HTR-8/SVneo (cell line): Measurements from ENCODE around the gene STARD3.
"Not testable (repeated sequence)": the region's sequence is repeated elsewhere in the genome, so short reads cannot be mapped to it uniquely, and the experiment has no call there.

Experiments used
- DNase-seq: peaks from one replicate; pipeline ENCODE4 v3.0.0; 2011; ENCODE audit warnings: low spot score, mixed read lengths; ENCODE audit not compliant: insufficient read length
- FAIRE-seq: peaks from 2 replicates; lab custom pipeline; 2011; peaks lifted over from hg19 to GRCh38; lab: Jason Lieb, UNC

The STARD3 gene

GRCh38 chr17:39683295-39683939 lies 46.5 kb downstream of the STARD3 start:
- DNase-seq = no peak
- FAIRE-seq = no peak

- FAIRE-seq = no peak
- no peak for DNase-seq
Measured at GRCh38 chr17:39684369-39685192, 47.6 kb downstream of the STARD3 start.

GRCh38 chr17:39687101-39687545 lies 50.2 kb downstream of the STARD3 start:
- DNase-seq (no peak), FAIRE-seq (no peak)

- FAIRE-seq (peak; percentile 82), DNase-seq (peak; percentile 98)
Measured at GRCh38 chr17:39687546-39688474, 50.9 kb downstream of the STARD3 start, which contains the start of gene PGAP3. PGAP3 (minus strand) TSS chr17:39688057; CDS start chr17:39688014, 43 bp downstream.

GRCh38 chr17:39688475-39688835 lies 51.5 kb downstream of the STARD3 start:
- no peak for DNase-seq
- FAIRE-seq = no peak

GRCh38 chr17:39688945-39689344 lies 52.0 kb downstream of the STARD3 start:
- DNase-seq = no peak
- no peak for FAIRE-seq

GRCh38 chr17:39694593-39694992 lies 57.6 kb downstream of the STARD3 start:
- FAIRE-seq (no peak), DNase-seq (no peak)

GRCh38 chr17:39695089-39695474 lies 58.1 kb downstream of the STARD3 start:
- FAIRE-seq = no peak
- no peak for DNase-seq

- FAIRE-seq = no peak
- no peak for DNase-seq
Measured at GRCh38 chr17:39696731-39697130, 59.8 kb downstream of the STARD3 start.

- no peak for FAIRE-seq
- DNase-seq = no peak
Measured at GRCh38 chr17:39697961-39698360, 61.0 kb downstream of the STARD3 start.

- FAIRE-seq, DNase-seq: not testable (repeated sequence)
Measured at GRCh38 chr17:39699157-39699817, 62.3 kb downstream of the STARD3 start.

GRCh38 chr17:39699818-39700147 lies 62.8 kb downstream of the STARD3 start, which contains the start of gene ERBB2:
ERBB2 (plus strand) TSS chr17:39700064; CDS start chr17:39700239, 175 bp downstream.
- peak; percentile 97 for FAIRE-seq
- DNase-seq = peak; percentile 92

GRCh38 chr17:39700148-39700987 lies 63.4 kb downstream of the STARD3 start:
- DNase-seq (peak; percentile 46), FAIRE-seq (peak; percentile 9)

- DNase-seq (no peak), FAIRE-seq (peak; percentile 69)
Measured at GRCh38 chr17:39701012-39701783, 64.3 kb downstream of the STARD3 start.

- DNase-seq = no peak
Measured at GRCh38 chr17:39701784-39702422, 65.0 kb downstream of the STARD3 start.

GRCh38 chr17:39702901-39703893 lies 66.3 kb downstream of the STARD3 start:
- FAIRE-seq = no peak
- DNase-seq = no peak

More at GRCh38 chr17:39701784-39702422, 65.0 kb downstream of the STARD3 start:
- FAIRE-seq = peak; percentile 67

- FAIRE-seq (no peak), DNase-seq (no peak)
Measured at GRCh38 chr17:39703913-39704312, 67.0 kb downstream of the STARD3 start.
